Adrenal gland (tissue), 5 donors: Measurements from ENCODE around the gene GPC6.

Experiments
- POLR2A ChIP-seq, 2 donors: fragments of 450-650 bp; IDR thresholded peaks; one replicate each; pipeline ENCODE4 v1.6.1; 2017; ENCODE audit warnings: antibody characterized with exemption in 2 of 2, mild to moderate bottlenecking in 2 of 2, moderate library complexity in 1 of 2
- TF ChIP-seq, protein P1 (sequence below), 6 experiments: fragments of 450-650 bp in 4 of 6; fragments of 200-600 bp in 2 of 6; sonication (generic) in 1 of 6; IDR thresholded peaks; 1 replicate in 5 of 6; 2 replicates in 1 of 6; pipeline versions ENCODE4 v1.5.1 to v1.8.0; 2016 to 2021; ENCODE audit warnings: antibody characterized with exemption in 6 of 6, mild to moderate bottlenecking in 2 of 6, moderate library complexity in 1 of 6
- donor health status: DM: no; HTN: no; CAD: no.

GRCh38 chr13:93687261-93687660 is 460.7 kb downstream of the GPC6 start:
- TF ChIP-seq, protein P1, sequence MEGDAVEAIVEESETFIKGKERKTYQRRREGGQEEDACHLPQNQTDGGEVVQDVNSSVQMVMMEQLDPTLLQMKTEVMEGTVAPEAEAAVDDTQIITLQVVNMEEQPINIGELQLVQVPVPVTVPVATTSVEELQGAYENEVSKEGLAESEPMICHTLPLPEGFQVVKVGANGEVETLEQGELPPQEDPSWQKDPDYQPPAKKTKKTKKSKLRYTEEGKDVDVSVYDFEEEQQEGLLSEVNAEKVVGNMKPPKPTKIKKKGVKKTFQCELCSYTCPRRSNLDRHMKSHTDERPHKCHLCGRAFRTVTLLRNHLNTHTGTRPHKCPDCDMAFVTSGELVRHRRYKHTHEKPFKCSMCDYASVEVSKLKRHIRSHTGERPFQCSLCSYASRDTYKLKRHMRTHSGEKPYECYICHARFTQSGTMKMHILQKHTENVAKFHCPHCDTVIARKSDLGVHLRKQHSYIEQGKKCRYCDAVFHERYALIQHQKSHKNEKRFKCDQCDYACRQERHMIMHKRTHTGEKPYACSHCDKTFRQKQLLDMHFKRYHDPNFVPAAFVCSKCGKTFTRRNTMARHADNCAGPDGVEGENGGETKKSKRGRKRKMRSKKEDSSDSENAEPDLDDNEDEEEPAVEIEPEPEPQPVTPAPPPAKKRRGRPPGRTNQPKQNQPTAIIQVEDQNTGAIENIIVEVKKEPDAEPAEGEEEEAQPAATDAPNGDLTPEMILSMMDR (IDR thresholded peaks at IDR 0.05), result no peak
- no peak for TF ChIP-seq POLR2A (IDR thresholded peaks at IDR 0.05)
